NCI-H748 treated with DMSO at 0.1 percent for 48 hours (cell line): Measurements from ENCODE around the gene SH3PXD2A.
"Not testable (repeated sequence)": the region's sequence is repeated elsewhere in the genome, so short reads cannot be mapped to it uniquely, and the experiment has no call there.

Experiments used
- DNase-seq: peaks from one replicate; lab custom pipeline; 2025; lab: John Stamatoyannopoulos, UW

Gene SH3PXD2A

DNA sequence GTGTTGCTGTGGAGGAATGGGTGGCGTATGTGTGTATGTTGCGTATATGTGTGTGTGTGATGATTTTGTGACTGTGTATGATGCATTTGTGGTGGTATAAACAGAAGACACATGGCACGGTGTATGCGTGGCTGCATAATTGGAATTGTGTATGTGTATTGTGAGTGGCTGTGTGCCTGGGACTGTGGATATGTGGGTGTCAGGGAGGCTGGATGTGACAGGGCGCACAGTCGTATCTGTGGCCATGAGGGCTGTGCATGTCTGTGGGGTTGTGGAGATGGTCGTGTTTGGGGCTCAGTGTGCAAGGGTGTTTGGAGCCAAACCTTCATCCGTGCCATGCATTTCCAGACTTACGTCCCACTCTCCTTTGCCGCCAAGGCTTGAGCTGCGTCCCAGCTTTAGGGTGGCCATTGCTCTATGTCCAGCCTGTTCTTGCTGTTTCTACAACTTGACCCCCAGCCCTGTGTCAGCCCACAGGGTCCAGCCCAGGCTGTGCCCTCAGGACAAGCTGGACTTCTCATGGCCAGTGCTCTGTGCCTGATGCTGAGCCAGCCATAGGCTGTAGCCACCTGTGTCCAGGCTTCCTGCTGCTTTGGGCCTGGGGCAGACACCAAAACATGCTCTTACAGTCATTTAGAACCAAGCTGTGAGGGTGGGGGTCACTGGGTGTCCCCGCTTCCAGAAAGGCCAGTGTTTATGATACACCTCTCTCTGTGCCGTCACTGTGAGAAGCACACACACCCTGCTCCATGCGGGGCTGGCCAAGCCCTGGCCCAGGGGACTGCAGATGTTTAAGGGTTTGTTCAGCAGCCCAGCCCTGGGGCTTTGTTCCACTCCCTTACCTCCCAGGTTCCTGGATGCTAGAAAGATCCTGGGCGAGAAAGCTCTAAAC, 234.2 kb downstream of the SH3PXD2A start:
- no peak for DNase-seq

DNA sequence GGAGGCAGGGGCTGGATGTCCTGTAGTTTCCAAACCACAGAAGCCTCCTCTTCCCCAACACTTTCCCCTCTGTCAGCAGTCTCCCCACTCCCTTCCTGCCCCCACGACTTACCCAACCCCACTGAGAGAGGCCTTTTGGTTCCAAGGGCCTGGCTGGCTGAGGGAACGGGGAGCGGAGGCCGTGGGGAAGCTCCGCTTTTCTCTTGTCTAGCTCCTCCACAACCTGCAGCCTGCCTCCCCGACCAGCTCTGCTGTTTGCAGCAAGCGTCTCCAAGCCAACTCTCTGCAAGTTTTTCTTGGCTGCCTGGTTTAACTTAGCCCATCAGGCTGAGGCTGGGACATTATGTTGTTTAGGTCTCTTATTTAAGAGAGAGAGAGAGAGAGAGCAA, 235.0 kb downstream of the SH3PXD2A start:
- DNase-seq: no peak

DNA sequence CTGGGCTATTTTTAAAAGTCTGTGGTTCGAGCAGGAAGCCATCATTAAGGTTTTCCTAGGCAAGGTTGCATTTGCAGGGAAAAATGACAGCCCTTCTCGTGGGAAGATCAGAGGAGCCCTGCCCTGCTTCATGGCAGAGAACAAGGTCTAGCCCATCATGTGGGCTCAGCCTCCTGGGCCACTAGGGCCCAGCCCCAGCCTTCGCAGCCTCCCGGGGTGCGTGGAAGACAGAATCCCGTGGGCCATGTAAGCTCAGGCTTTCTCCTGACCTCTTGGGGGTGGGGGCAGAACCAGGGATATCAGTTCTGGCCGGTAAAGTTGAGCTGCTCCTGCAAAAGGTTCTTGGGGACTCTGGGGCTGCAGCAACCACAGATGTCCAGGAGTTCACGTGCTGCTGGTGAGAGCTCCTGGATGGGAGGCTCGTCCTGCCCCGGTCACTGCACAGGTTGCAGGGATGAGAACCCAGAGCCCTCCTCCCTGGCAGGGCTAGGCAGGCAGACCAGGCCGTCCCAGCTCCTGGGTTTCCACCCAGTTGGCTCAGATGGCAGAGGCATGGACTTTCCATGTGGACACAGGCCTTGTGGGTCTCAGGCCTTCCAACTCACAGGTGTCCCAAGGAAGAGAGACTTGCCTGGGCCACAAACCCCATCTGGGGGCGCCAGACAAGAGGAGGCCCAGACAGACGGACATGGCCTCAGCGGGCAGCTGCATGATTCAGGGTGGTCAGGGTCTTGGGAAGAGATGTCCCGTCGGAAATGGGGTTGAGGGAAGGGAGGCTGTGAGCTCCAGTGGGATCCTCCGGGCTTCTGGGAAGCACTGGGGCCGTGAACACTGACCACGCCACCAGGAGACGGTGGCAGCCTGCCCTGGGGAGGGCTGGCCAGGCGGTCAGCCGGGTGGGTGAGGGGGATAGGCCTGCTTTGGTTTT, 235.7 kb downstream of the SH3PXD2A start:
- no peak for DNase-seq

DNA sequence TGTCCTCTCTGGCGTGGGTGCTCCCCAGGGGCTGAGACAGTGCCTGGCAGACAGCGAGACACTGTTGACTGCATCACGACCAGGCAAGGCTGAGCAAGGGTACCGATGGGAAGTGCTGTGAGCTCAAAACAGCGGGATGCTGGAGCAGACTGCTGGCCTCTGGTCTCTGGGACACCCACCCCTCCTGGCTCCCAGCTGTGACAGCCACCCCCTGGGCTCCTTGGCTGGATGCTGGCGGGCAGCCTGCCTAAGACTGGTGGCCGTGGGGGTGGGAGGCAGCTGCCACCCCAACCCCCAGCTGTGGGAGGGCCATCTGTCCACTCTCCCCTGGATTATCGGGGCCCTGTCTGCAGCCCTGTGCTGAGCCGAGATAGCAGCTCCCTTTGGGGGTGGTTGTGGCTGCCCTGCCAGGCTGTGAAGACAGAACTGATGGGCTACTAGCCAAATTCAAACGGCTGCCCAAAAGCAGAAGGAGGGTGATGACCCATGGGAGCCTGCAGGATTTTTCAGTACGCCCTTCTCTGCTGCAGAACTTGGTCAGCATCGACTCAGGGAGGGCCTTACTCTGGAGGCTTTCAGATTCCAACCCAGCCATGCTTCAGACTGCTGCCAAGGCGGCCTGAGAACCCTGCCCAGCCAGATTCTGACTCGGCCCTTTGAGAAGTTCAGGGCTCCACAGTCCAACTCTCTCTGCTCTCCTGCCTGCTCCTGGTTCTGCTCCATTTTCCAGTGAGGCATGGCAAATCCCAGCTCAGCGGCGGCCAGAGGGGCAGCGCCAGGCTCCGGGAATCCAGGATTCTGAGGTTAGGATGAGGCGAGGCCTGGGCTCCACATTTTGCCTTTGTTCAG, 236.6 kb downstream of the SH3PXD2A start:
- DNase-seq: no peak

DNA sequence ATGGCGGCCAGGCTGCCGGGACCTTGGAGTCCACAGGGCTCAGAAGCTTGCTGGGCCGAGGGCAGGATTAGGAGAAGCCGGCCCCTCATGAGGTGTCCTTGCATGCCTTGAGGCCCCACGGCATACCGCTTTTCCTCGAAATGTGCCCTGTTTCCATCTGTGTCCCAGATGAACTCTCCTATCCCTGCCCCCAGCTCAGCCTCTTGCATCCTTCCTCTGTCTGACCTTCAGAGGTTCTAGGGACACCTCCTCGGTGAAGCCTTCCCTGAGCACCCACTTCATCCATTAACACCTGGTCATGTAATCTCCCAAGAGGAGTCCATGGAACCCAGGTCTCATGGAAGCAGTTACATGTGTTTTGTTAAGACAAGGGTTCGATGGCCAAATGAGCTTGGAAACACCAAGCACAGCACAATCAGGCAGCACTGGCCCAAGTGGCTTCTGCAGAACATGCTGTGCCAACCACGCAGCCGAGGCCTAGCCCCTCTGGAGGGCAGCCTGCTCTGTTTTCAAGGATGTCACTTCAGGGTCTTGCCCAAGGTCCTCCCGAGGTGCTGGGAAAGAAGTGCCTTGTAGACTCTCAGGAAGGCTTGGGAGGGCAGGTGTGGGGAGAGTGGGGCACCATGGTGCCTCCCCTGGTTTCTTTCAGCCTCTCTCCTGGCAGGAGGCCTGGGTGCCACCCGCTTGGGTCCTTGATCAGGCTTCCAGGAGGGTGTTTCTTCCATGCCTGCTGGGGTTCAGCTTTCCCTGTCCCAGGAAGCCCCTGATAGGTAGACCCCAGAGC, 237.6 kb downstream of the SH3PXD2A start:
- no peak for DNase-seq

DNA sequence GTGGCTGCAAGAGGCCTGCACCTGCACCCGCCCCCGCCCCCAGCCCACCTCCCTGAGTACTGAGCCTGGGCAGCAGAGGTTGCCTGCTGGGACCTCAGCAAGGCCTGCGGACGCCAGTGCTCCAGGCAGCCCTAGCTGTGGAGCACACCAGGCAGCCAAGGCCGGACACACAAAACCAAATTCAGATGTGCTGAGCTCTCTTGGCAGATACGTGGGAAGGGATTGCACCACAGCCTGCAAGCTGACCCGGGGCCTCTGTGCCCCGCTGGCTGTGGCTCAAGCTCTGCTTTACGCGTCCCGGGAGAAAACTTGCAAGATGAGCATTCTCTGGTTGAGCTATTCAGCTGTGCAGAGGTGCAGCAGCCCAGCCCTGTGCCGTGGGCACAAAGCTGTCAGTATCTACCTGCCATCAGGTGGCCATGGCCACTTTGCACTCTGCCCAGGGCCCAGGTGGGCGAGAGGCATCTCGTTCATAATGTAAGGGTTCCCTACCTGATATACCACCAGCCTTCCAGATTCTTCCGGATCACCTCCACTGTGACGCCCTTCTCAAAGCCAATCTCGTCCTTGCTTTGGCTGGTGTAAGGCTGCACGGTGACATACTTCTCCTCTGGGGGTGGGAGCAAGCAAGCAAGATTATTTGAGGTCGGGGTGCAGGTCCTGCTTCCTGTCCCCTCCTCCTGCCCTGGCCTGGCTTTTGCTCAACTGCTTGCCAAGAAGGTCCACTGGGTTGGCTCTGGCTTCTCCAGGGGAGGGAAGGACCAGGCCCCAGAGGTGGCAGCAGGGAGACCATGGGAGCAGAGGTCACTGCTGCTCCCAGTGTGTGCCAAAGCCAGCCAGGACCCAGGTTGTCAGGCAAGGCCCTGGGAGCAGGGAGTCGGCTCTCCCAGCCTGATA, 238.4 kb downstream of the SH3PXD2A start:
- no peak for DNase-seq

DNA sequence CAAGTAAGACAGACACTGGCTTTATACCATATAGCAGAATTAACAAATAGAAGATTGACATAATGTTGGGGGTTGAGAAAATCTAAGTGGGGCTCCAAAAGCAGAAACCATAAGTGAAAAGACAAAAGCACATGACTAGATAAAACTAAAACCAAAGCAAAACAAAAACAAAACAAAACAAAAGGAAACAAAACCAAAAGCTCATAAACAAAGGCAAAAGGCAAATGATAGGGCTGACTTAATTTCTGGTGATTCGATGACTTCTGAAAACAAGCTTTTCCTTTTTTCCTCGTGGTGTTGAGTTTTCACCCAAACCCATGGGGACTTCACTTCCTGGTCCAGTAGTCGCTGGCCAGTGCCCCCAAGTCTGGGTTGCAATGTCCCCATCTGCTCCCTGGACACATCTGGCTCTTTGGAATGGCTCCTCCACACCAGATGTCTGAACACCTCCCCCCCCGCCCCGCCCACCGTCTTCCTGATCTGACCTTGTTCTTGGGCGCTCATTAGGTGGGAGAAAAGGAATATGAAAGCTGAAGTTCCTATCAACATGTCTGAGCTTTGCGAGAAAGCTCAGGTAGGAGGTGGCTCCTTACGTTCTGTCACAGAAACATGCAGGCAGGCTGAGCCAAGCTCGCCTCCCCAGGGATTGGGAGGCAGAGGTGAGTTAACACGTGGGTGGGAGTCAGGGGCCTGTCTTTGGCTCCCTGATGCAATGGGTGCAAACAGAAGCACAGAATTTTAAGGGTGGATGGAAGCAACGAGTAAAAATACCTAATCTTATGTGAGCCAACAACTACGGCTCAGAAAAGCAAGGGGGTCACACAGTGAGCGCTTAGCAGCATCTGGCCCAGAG, 240.8 kb downstream of the SH3PXD2A start:
- DNase-seq: no peak

DNA sequence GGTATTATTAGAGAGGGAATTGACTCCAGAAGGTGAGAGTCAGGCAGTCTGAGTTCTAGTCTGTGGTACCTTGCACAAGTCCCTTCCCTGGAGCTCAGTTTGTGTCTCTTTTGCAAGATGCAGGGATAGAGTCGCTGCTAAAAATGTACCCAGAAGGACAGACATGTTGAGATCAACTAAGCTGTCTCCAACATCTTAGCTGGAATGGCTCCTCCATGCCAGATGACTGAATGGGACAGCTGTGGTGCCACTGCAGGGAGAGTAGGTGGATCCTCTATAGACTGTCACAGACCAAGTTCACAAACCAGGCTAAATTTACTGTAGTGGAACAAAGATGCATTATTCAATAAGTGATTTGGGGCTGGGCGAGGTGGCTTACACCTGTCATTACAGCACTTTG, 241.8 kb downstream of the SH3PXD2A start:
- no peak for DNase-seq

DNA sequence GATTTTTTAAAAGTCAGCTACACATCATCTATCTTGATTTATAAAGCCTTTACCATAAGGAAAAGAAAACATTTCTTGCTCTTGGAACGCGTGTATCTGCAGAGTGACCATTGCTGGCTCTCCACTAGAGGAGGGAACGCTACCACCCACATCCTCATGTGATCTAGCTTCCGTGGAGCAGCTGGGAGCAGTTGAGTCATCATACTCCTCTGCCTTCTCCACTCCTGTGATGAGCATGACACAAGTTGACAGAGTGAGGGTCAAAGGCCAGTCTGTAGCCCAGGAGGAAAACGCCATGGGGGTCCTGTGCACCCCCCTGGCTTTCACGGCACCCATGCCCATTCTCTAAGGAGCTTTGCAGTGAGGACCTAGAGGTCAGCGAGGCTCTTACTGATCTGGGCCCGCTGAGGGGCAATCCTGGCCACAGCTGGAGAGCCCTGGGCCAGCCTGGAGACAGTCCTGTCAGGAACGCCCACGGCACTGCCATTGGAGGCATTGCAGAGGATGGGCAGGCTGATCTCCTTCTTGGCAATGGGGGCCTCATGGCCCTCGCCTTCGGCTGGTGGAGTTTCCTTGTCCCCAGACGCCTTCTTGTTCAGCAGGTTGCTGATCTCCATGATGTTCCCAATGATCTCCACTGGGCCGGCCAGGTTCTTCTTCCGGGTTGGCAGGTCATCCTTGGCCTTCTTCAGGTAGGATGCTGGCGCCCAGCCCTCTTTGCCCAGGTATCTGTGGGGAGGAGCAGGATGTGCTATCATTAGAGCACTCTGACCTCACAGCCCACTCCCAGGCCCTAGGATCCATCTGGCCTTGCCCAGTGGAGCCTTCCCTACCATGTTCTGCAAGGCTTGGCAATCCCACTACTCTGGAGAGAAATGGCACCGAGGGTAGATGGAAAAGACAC, 242.7 kb downstream of the SH3PXD2A start:
- no peak for DNase-seq

DNA sequence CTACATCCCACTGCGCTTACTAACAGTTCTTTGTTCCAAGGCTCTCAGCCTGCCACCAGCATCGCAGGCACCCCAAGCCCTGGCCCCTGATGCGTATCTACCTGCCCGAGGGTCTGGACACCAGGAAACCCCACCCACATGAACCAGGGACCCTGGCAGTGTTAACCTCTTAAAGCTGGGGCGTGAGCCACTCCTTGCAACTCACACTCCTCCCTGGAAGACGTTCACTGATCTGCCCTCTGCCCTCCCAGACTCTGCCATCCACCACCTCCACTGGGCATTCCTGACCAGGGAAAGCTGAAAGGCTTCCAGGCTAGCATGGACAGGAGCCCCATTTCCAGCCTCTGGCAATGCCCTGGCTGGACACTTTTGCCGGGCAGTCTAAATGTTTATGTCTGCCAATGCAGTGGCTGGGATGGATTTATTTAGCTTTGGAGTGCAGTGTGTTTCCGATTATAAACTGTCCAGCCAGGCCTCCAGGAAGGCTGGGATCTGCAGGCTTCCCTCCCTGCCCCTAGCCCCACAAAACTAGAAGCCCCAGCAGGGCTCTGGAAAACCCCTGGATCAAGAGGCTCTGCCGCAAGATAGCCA, 244.4 kb downstream of the SH3PXD2A start:
- no peak for DNase-seq

DNA sequence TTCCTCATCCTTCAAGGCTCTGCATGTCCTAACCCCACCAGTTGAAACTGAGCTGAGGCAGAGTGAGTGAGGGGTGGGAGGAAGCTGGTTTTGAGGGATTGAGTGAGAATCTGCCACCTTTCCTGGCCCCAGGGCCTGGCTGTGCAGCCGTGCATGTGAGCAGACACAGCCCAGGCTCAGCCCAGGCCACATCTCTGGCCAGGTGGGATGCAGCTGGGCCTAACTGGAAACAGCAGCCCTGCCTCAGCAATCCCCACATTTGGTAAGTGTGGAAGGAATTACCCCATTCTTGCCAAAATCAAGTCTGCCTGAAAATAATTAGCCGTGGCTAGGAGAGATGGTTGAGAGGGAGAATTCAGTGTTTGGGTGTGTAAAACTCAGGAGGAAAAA, 245.3 kb downstream of the SH3PXD2A start:
- no peak for DNase-seq

DNA sequence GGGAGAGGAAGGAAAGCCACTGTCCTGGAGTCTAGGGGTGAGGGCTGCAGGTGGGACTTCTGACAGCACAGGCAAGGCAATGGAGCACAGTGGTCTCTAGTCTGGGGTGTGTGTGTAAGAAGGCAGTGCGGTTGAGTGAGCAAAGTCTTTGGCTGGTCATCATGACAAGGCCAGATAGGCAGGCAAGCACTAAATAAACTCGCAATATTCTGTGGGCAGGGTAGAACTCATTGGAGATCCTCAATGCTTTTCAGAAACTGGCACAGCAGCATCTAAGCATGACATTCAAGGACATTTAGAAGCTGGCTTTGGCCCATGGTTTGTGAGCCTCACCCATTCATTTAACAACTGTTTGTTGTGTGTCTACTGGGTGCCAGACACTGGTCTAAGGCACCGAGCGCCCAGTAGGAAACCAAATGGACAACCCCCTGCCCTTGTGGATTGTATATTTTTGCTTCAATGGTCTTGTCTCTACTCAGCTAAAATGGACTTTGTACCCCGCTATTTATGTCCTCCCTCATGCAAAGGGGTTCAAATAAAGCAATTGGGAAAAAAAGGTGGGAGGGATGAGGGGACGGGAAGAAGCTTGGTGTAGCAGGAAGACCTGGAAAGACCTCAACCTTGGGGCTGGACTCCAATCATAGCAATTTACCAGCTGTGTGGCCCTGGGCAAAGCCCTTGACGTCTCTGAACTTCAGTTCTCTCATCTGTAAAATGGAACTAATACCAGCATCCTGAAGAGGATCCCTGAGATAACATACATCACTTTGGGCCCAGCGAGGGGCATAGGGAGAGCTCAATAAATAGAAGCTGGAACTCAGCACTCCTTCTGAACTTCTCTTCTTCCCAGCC, 245.9 kb downstream of the SH3PXD2A start:
- DNase-seq: no peak

DNA sequence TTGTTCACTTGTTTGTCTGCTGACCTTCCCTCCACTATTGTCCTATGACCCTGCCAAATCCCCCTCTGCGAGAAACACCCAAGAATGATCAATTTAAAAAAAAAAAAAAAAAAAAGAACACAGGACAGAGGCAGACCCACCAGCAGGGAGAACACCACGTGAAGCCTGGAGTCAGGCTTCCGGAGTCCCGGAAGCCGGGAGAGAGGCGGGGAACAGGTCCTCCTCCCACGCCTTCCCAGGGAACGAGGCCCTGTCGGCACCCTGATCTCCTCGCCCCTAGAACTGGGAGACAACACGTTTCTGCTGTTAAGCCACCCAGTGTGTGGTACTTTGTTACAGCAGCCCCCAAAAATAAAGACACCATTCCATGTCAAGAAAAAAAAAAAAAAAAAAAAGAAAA, 247.3 kb downstream of the SH3PXD2A start:
- not testable (repeated sequence) for DNase-seq

DNA sequence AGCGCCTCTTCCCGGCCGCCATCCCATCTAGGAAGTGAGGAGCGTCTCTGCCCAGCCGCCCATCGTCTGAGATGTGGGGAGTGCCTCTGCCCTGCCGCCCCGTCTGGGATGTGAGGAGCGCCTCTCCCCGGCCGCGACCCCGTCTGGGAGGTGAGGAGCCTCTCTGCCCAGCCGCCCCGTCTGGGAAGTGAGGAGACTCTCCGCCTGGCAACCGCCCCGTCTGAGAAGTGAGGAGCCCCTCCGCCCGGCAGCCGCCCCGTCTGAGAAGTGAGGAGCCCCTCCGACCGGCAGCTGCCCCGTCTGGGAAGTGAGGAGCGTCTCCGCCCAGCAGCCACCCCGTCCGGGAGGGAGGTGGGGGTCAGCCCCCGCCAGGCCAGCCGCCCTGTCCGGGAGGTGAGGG, 248.3 kb downstream of the SH3PXD2A start:
- not testable (repeated sequence) for DNase-seq

DNA sequence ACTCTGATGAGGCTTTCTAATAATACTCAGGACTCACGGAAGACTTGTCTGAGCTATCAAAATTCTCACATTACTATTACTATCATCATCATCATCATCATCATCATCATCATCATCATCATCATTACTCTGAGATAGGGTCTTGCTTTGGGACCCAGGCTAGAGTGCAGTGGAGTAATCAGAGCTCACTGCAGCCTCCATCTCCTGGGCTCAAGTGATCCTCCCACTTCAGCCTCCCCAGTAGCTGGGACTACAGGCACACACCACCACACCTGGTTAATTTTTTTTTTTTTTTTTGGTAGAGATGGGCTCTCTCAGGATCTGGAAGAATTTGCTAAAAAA, 249.3 kb downstream of the SH3PXD2A start:
- DNase-seq: not testable (repeated sequence)

DNA sequence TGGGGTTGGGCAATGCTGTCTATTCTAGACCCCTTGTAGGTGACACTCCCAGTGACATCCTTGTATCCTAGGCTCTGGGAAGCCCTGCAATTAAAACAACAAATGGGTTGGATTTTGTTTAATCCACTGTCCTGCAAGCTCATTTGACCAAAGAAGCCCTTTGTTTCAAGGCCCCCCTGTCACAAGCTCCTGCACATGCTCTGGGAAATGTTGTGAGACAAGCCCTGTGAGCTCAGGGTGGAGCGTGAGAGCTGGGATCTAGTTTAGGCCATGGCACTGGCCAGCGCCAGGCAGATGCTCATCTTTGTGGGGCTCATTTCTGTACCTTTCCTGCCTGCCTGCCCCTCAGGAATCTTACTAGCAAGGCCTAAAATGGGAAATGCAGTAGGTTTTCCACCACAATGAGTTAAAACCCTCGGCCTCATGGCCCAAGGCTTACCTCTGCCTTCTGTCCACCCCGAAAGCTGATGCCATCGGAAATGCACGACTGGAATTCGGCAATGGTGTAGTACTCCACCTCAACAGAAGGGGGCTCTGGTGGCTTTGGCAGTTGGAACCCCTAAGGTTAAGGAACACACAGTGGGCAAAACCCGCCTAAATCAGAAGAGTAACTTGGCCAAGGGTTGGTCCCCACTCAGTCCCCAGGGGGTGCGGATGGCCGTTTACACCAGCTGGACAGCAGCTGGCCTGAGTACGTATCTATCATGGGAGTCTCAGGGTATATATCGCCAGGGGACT, 249.8 kb downstream of the SH3PXD2A start:
- no peak for DNase-seq
